Adrenal gland (tissue), 5 donors: ENCODE data around the gene NDUFS6.

Experiments used
- POLR2A ChIP-seq, 2 donors: fragments of 450-650 bp; IDR thresholded peaks; one replicate each; pipeline ENCODE4 v1.6.1; 2017; ENCODE audit warnings: antibody characterized with exemption in 2 of 2, mild to moderate bottlenecking in 2 of 2, moderate library complexity in 1 of 2
- TF ChIP-seq, protein P1 (sequence below), 6 experiments: fragments of 450-650 bp in 4 of 6; fragments of 200-600 bp in 2 of 6; sonication (generic) in 1 of 6; IDR thresholded peaks; 1 replicate in 5 of 6; 2 replicates in 1 of 6; pipeline versions ENCODE4 v1.5.1 to v1.8.0; 2016 to 2021; ENCODE audit warnings: antibody characterized with exemption in 6 of 6, mild to moderate bottlenecking in 2 of 6, moderate library complexity in 1 of 6
- donor health status: DM: no; HTN: no; CAD: no.

DNA sequence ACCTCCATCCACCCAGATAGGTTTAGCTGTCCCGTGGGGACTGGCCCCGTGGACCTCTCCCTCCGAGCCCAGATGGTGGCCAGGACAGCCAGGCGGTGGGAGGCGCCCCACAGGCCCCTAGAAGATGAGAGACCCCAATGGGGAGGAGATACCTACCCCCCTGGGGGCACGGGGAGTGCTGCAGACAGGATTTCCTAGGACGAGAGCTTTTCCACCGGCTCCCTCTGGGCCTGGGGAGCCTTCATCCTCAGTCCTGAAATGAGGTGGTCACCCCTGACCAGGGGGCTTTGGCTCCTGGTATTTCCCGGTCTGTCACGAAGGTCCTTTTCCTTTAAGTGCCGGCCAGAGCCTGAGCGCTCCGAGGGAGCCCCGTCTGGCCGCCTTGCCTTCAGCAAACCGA lies 48.3 kb upstream of the NDUFS6 start:
- TF ChIP-seq, protein P1, sequence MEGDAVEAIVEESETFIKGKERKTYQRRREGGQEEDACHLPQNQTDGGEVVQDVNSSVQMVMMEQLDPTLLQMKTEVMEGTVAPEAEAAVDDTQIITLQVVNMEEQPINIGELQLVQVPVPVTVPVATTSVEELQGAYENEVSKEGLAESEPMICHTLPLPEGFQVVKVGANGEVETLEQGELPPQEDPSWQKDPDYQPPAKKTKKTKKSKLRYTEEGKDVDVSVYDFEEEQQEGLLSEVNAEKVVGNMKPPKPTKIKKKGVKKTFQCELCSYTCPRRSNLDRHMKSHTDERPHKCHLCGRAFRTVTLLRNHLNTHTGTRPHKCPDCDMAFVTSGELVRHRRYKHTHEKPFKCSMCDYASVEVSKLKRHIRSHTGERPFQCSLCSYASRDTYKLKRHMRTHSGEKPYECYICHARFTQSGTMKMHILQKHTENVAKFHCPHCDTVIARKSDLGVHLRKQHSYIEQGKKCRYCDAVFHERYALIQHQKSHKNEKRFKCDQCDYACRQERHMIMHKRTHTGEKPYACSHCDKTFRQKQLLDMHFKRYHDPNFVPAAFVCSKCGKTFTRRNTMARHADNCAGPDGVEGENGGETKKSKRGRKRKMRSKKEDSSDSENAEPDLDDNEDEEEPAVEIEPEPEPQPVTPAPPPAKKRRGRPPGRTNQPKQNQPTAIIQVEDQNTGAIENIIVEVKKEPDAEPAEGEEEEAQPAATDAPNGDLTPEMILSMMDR (IDR thresholded peaks at IDR 0.05): no peak
- no peak for TF ChIP-seq POLR2A (IDR thresholded peaks at IDR 0.05)
